Keratinocyte (primary cell): ENCODE measurements around the gene NLRP5. TPM values are rescaled to one million over a fixed set of nuclear protein-coding genes. Genes with fewer than 3 reads are reported as not detected.

Experiments used
- DNase-seq: peaks from one replicate; pipeline ENCODE4 v3.0.0-alpha.2; 2011; ENCODE audit warnings: low read depth, missing footprints, low spot score
- FAIRE-seq: peaks from 2 replicates; lab custom pipeline; 2011; peaks lifted over from hg19 to GRCh38; lab: Jason Lieb, UNC
- H2AFZ ChIP-seq: 2 replicates; pipeline ENCODE4 v1.6.0; 2012; ENCODE audit warnings: low read length, control low read depth, inconsistent platforms; ENCODE audit not compliant: control insufficient read depth
- H3K27ac ChIP-seq: 2 replicates; pipeline ENCODE4 v1.5.1; 2011; ENCODE audit warnings: low read length; ENCODE audit not compliant: control insufficient read depth, insufficient read depth
- H3K27me3 ChIP-seq: 3 replicates; pipeline ENCODE4 v1.6.0; 2011; ENCODE audit warnings: low read length; ENCODE audit not compliant: control insufficient read depth, insufficient read depth; ENCODE audit errors: extremely low read depth
- H3K36me3 ChIP-seq, 2 experiments: 2 replicates in 1 of 2; 3 replicates in 1 of 2; pipeline ENCODE4 v1.5.1; 2011; ENCODE audit warnings: low read length in 2 of 2, mild to moderate bottlenecking in 1 of 2; ENCODE audit not compliant: control insufficient read depth in 2 of 2, insufficient read depth in 2 of 2; ENCODE audit errors: extremely low read depth in 1 of 2
- H3K4me1 ChIP-seq: 3 replicates; pipeline ENCODE4 v1.5.1; 2011; ENCODE audit warnings: low read length; ENCODE audit not compliant: control insufficient read depth, insufficient read depth; ENCODE audit errors: extremely low read depth
- H3K4me2 ChIP-seq: 3 replicates; pipeline ENCODE4 v1.6.0; 2011; ENCODE audit warnings: low read depth, low read length; ENCODE audit not compliant: control insufficient read depth, insufficient read depth; ENCODE audit errors: extremely low read depth
- H3K4me3 ChIP-seq, 3 experiments: fragments of 200-600 bp in 1 of 3; sonication (generic) in 1 of 3; 2 replicates in 2 of 3; 3 replicates in 1 of 3; pipeline ENCODE4 v1.5.1; 2011 to 2016; ENCODE audit warnings: low read length in 3 of 3, mild to moderate bottlenecking in 3 of 3, control low read depth in 2 of 3, inconsistent platforms in 1 of 3, low read depth in 1 of 3, mixed read lengths in 1 of 3, mixed run types in 1 of 3, moderate library complexity in 1 of 3; ENCODE audit not compliant: control insufficient read depth in 2 of 3, insufficient read depth in 2 of 3; ENCODE audit errors: extremely low read depth in 1 of 3
- H3K79me2 ChIP-seq: 2 replicates; pipeline ENCODE4 v1.6.0; 2012; ENCODE audit warnings: low read length; ENCODE audit not compliant: control insufficient read depth, insufficient read depth
- H3K9ac ChIP-seq: 3 replicates; pipeline ENCODE4 v1.6.0; 2011; ENCODE audit warnings: low read length; ENCODE audit not compliant: control insufficient read depth, insufficient read depth; ENCODE audit errors: extremely low read depth
- H3K9me1 ChIP-seq: 3 replicates; pipeline ENCODE4 v1.6.0; 2011; ENCODE audit warnings: low read length; ENCODE audit not compliant: control insufficient read depth, insufficient read depth; ENCODE audit errors: extremely low read depth
- H3K9me3 ChIP-seq: 2 replicates; pipeline ENCODE4 v1.5.1; 2012; ENCODE audit warnings: low read depth, low read length; ENCODE audit not compliant: control insufficient read depth
- H4K20me1 ChIP-seq: 3 replicates; pipeline ENCODE4 v1.6.0; 2011; ENCODE audit warnings: low read length; ENCODE audit not compliant: control insufficient read depth, insufficient read depth; ENCODE audit errors: extremely low read depth
- CTCF ChIP-seq, 3 experiments: IDR thresholded peaks in 1 of 3; conservative IDR thresholded peaks in 1 of 3; optimal IDR thresholded peaks in 1 of 3; 2 replicates in 2 of 3; 3 replicates in 1 of 3; pipeline versions ENCODE3 to v1.5.1; 2011; ENCODE audit warnings: low read length in 3 of 3, mild to moderate bottlenecking in 3 of 3, moderate library complexity in 2 of 3, control low read depth in 1 of 3, inconsistent platforms in 1 of 3; ENCODE audit not compliant: insufficient read depth in 2 of 3; ENCODE audit errors: extremely low read depth in 1 of 3
- EZH2 ChIP-seq: IDR thresholded peaks from one replicate; pipeline ENCODE4 v1.6.1; 2012; ENCODE audit warnings: inconsistent platforms, mild to moderate bottlenecking, low read length, moderate library complexity
- dilution Hi-C: fragments of 300-500 bp; cut with MboI; formaldehyde crosslinking; loops from one replicate; pipeline ENCODE4 v1.7.0; 2020; ENCODE audit warnings: low sequenced_read_pairs; ENCODE audit not compliant: extremely low pct_ligation_motif_present
- polyA plus RNA-seq, 5 experiments: library from polyadenylated mRNA; depleted of rRNA in 3 of 5; stranded (reverse) in 3 of 5; stranded (forward) in 1 of 5; unstranded in 1 of 5; fragments of >200 nt; gene quantifications; 1 replicate in 1 of 5; 2 replicates in 3 of 5; 3 replicates in 1 of 5; pipeline versions ENCODE4 v1.2.1 to v1.2.3, GENCODE V29; 2011 to 2012; ENCODE audit warnings: missing spikeins in 2 of 5, low read depth in 1 of 5, low replicate concordance in 1 of 5
- small RNA-seq, 3 experiments: library from RNA; depleted of rRNA; stranded (forward); fragments of <200 nt; gene quantifications; one replicate each; pipeline ENCODE3, GENCODE V24; 2012; ENCODE audit warnings: low read depth in 3 of 3, low replicate concordance in 1 of 3; ENCODE audit not compliant: insufficient read length in 3 of 3

The NLRP5 gene
- polyA plus RNA-seq, 1 donor (not counting 4 experiments of a cell fraction or from before 2014, with no cell fraction given): not detected

- TF ChIP-seq EZH2 (no peak), CTCF (optimal IDR thresholded peaks at IDR 0.05 in 1 of 3, IDR thresholded peaks at IDR 0.05 in 1 of 3, conservative IDR thresholded peaks at IDR 0.05 in 1 of 3; ENCODE audit: extremely low read depth in 1 of 3, insufficient read depth in 2 of 3, low read length in 3 of 3) (no peak)
- Histone ChIP-seq H3K27ac (no peak overlapping the region), H3K27me3 (no peaks in the 10 kb centered on the region), H3K4me3 (no peak overlapping the region), H2AFZ (no peak overlapping the region), H3K36me3 (peaks cover 8% of the 10 kb centered on the region in 2 experiments), H3K9ac (no peak overlapping the region), H3K4me2 (peak overlapping the region; percentile 17), H3K9me1 (no peaks in the 10 kb centered on the region), H3K4me1 (peaks cover 15% of the 10 kb centered on the region), H3K79me2 (peaks cover 94% of the 10 kb centered on the region), H4K20me1 (peaks cover 38% of the 10 kb centered on the region), H3K9me3 (no peaks in the 10 kb centered on the region)
- FAIRE-seq: no peak
- DNase-seq: no peak
- dilution Hi-C loops: no loop called here
Measured at GRCh38 chr19:56109226-56109625, 122.7 kb downstream of the NLRP5 start.

DNA sequence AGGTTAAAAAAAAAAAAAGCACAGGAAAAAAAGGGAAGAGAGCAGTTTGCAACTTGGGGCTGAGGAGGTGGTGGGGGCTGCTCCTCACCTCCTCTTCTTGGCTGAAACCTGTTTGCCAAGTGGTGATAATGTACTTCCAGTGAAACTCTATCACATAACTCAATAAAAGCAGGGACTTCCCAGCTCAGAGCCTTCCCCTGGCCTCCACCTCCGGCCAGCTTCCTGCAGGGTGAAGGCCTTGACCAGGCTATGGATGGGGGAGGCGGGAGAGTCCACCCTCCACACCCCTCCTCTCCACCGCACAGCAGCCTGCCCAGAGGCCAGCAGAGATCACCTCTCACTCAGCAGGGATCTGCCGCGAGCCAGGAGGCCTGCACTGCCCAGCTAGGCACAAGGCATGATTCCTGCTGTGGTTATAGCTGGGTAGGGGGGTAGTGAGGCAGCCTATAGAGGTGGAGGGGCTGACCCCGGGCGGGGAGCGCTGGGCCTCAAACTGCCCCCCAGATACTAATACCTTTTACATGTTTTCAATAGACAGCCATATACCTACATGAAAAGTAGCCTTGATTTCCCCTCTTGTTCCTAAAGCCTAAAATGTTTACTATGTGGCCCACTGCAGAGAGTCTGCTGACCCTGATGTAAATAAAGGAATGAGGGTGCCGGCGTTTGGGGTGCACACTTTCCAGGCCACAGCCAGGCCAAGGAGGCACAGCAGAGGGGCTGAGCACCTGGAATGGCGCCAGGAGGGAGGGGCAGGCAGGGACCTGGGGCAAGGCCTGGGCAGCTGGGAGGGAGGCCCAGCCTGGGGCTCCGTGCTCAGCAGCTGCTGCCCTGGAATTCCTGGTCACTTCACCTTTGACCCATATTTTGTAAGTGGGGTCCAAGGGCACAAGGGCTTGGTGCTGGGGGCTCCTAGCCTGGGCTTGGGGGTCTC lies 124.2 kb downstream of the NLRP5 start:
- no peak overlapping the region for H3K27ac ChIP-seq
- peaks cover 12% of the 10 kb centered on the region for H3K4me1 ChIP-seq
- no peak for FAIRE-seq
- H2AFZ ChIP-seq: no peak overlapping the region
- TF ChIP-seq EZH2 (no peak), CTCF (optimal IDR thresholded peaks at IDR 0.05 in 1 of 3, IDR thresholded peaks at IDR 0.05 in 1 of 3, conservative IDR thresholded peaks at IDR 0.05 in 1 of 3; ENCODE audit: extremely low read depth in 1 of 3, insufficient read depth in 2 of 3, low read length in 3 of 3) (no peak)
- H3K9ac ChIP-seq: no peak overlapping the region
- H3K36me3 ChIP-seq: peaks cover 10 to 12% of the 10 kb centered on the region in 2 experiments
- peaks cover 32% of the 10 kb centered on the region for H4K20me1 ChIP-seq
- H3K9me3 ChIP-seq: no peaks in the 10 kb centered on the region
- dilution Hi-C loops: no loop called here
- no peak overlapping the region for H3K4me2 ChIP-seq
- no peak for DNase-seq
- no peak overlapping the region for H3K4me3 ChIP-seq
- peaks cover 94% of the 10 kb centered on the region for H3K79me2 ChIP-seq
- H3K27me3 ChIP-seq: no peaks in the 10 kb centered on the region
- no peaks in the 10 kb centered on the region for H3K9me1 ChIP-seq

Small RNAs within 50 kb of the gene (small RNA-seq; reads per million reads assigned to genes)
- 0 reads per million in 3 experiments for gene RF00019

Other genes with a start within 250 kb of the NLRP5 start
- gene NLRP9, start 248.4 kb upstream of the NLRP5 start, polyA plus RNA-seq: not detected in 3 replicates
- gene RFPL4A, start 227.7 kb upstream of the NLRP5 start, polyA plus RNA-seq: not detected in 3 replicates
- gene RFPL4AL1, start 217.7 kb upstream of the NLRP5 start, polyA plus RNA-seq: not detected in 3 replicates
- 0.01 TPM in 1 of 3 replicates, not detected in the others for gene NLRP11, start 154.8 kb upstream of the NLRP5 start, polyA plus RNA-seq
- gene NLRP4, start 150.2 kb upstream of the NLRP5 start, polyA plus RNA-seq: not detected in 3 replicates
- gene NLRP13, start 54.4 kb upstream of the NLRP5 start, polyA plus RNA-seq: not detected in 3 replicates
- gene NLRP8, start 38.9 kb upstream of the NLRP5 start, polyA plus RNA-seq: not detected in 3 replicates
- 4.0 to 10.7 TPM (median 5.6 TPM) in 3 replicates for gene ZNF787, start 134.5 kb downstream of the NLRP5 start, polyA plus RNA-seq
- gene ZNF444, start 154.5 kb downstream of the NLRP5 start, polyA plus RNA-seq: 7.4 to 10.8 TPM (median 9.1 TPM) in 3 replicates
- gene GALP, start 189.2 kb downstream of the NLRP5 start, polyA plus RNA-seq: not detected in 3 replicates
- 0.05 TPM in 1 of 3 replicates, not detected in the others for gene ZSCAN5B, start 211.0 kb downstream of the NLRP5 start, polyA plus RNA-seq
- not detected in 3 replicates for gene ZSCAN5C, start 215.5 kb downstream of the NLRP5 start, polyA plus RNA-seq